Naive thymus-derived CD4-positive, alpha-beta T cell (primary cell): ENCODE data around the gene DPYSL4. TPM values are rescaled to one million over a fixed set of nuclear protein-coding genes. Genes with fewer than 3 reads are reported as not detected.
A peak's percentile ranks its signal among the peaks of the same experiment; 100 is the strongest.

Experiments used
- ATAC-seq: fragments of 150-1000 bp; cut with Tn5 transposase; 2 replicates; pipeline ENCODE4 v1.10.0; 2021; ENCODE audit warnings: mild to moderate bottlenecking, moderate library complexity
- CTCF ChIA-PET: fragments of 350-600 bp; sonication (Branson Sonifier 250); formaldehyde crosslinking; loops from one replicate; lab custom pipeline; 2021; ENCODE audit warnings: antibody characterized with exemption; lab: Charles Lee
- POLR2A ChIA-PET: fragments of 350-600 bp; sonication (Branson Sonifier 250); formaldehyde crosslinking; loops from one replicate; lab custom pipeline; 2021; ENCODE audit warnings: antibody characterized with exemption, inconsistent platforms; lab: Charles Lee
- DNase-seq, 9 donors: peaks; one replicate each; pipeline versions ENCODE4 v3.0.0 to v3.0.0-alpha.2; 2020 to 2022; ENCODE audit warnings: mixed read lengths in 1 of 9
- H3K27ac ChIP-seq: one replicate; pipeline ENCODE4 v1.7.0; 2013; ENCODE audit warnings: mild to moderate bottlenecking, low read depth, low read length, moderate library complexity
- H3K27me3 ChIP-seq, 2 donors: one replicate each; pipeline ENCODE4 v1.7.0; 2013; ENCODE audit warnings: low read length in 2 of 2, mild to moderate bottlenecking in 2 of 2, moderate library complexity in 2 of 2; ENCODE audit not compliant: control insufficient read depth in 2 of 2, insufficient read depth in 2 of 2
- H3K36me3 ChIP-seq, 3 experiments: 1 replicate in 2 of 3; 2 replicates in 1 of 3; pipeline ENCODE4 v1.7.0; 2013; ENCODE audit warnings: low read length in 3 of 3, mild to moderate bottlenecking in 3 of 3, moderate library complexity in 1 of 3; ENCODE audit not compliant: insufficient read depth in 3 of 3, control insufficient read depth in 2 of 3
- H3K4me1 ChIP-seq, 2 donors: one replicate each; pipeline ENCODE4 v1.7.0; 2013; ENCODE audit warnings: low read length in 2 of 2, mild to moderate bottlenecking in 2 of 2, moderate library complexity in 1 of 2; ENCODE audit not compliant: control insufficient read depth in 2 of 2, insufficient read depth in 2 of 2
- H3K4me3 ChIP-seq: 2 replicates; pipeline ENCODE4 v1.7.0; 2013; ENCODE audit warnings: mild to moderate bottlenecking, low read length
- H3K9me3 ChIP-seq, 3 experiments: 1 replicate in 2 of 3; 2 replicates in 1 of 3; pipeline ENCODE4 v1.7.0; 2013; ENCODE audit warnings: low read length in 3 of 3; ENCODE audit not compliant: control insufficient read depth in 2 of 3
- H3K27ac Mint-ChIP-seq, 9 donors: one replicate each; pipeline ENCODE4 v1.8.0; 2020 to 2022; ENCODE audit warnings: mixed read lengths in 9 of 9, mild to moderate bottlenecking in 8 of 9, moderate library complexity in 5 of 9, inconsistent platforms in 2 of 9
- H3K27me3 Mint-ChIP-seq, 5 donors: one replicate each; pipeline ENCODE4 v1.8.0; 2021 to 2022; ENCODE audit warnings: mixed read lengths in 5 of 5, mild to moderate bottlenecking in 1 of 5
- H3K36me3 Mint-ChIP-seq, 5 donors: one replicate each; pipeline ENCODE4 v1.8.0; 2020 to 2022; ENCODE audit warnings: mixed read lengths in 5 of 5, mild to moderate bottlenecking in 3 of 5, inconsistent platforms in 1 of 5
- H3K4me1 Mint-ChIP-seq, 7 donors: one replicate each; pipeline ENCODE4 v1.8.0; 2020 to 2022; ENCODE audit warnings: mixed read lengths in 7 of 7, mild to moderate bottlenecking in 3 of 7, inconsistent platforms in 1 of 7
- H3K4me3 Mint-ChIP-seq, 10 donors: one replicate each; pipeline ENCODE4 v1.8.0; 2020 to 2022; ENCODE audit warnings: mild to moderate bottlenecking in 10 of 10, mixed read lengths in 10 of 10, moderate library complexity in 6 of 10, inconsistent platforms in 2 of 10
- H3K9me3 Mint-ChIP-seq, 11 donors: one replicate each; pipeline ENCODE4 v1.8.0; 2020 to 2022; ENCODE audit warnings: mixed read lengths in 11 of 11, mild to moderate bottlenecking in 4 of 11, inconsistent platforms in 1 of 11, moderate library complexity in 1 of 11
- intact Hi-C, 2 donors: fragments of 100-400 bp; cut with micrococcal nuclease; formaldehyde crosslinking; loops; one replicate each; pipeline ENCODE4 v1.15.1; 2023
- polyA plus RNA-seq, 2 donors: library from polyadenylated mRNA; unstranded; fragments of 300-500 nt; fragmentation: Illumina TruSeq; gene quantifications; one replicate each; pipeline ENCODE4 v1.2.3, GENCODE V29; 2021
- total RNA-seq, 6 experiments: library from RNA in 5 of 6; stranded (reverse) in 5 of 6; gene quantifications; 1 replicate in 5 of 6; 2 replicates in 1 of 6; pipeline ENCODE4 v1.2.3 and lab custom pipeline; 2021 to 2026

The DPYSL4 gene
- total and polyA plus RNA-seq, 7 experiments from 2014 or later = 0.35 to 60.0 (median 9.4) TPM

DNA sequence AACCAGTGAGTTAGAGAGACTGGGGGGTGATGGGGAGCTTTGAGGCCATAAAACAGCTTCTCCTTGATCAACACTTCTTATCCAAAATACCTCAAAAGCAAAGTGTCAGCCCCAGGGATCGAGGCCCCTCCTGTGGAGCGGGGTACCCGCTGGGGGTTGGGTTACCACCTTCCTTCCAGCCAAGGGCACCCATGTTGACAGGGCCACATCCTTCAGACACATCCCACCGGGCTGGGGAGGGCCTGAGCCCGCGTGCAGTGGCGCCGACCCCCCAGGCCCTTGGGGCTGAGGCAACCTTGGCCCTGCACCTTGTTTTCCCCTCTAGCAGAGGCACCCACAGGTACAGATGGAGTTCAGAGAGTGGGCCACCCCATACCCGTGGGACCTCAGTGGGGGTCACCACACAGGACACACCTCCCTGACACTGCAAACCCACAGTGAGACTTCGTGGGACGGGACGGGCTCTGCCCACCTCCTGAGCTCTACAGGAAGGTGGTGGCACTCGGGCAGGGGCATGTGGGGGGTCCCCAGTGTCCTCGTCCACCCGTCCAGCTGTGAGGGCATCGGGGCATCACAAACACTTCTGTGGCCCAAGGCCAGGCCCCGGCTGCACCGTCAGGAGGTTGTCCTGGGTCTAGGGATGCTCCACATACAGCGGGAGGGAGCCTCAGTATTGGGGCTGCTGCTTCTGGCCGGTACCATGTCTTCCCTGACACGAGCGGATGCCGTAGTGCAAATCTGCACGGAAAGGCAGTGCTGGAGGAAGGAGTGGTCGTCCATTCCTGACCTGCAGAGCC lies 10.7 kb downstream of the DPYSL4 start:
- Mint-ChIP-seq H3K27me3 (no peaks in the 10 kb centered on the region), H3K4me1 (no peaks in the 10 kb centered on the region), H3K27ac (peak overlapping the region in 1 of 9 donors; percentile 16), H3K36me3 (peaks cover 0 to 6% (median 3%) of the 10 kb centered on the region in 5 donors), H3K4me3 (no peak overlapping the region), H3K9me3 (no peaks in the 10 kb centered on the region)
- Histone ChIP-seq H3K9me3 (no peaks in the 10 kb centered on the region), H3K27me3 (no peaks in the 10 kb centered on the region), H3K36me3 (peaks cover 0 to 15% (median 0%) of the 10 kb centered on the region in 3 experiments), H3K4me1 (no peaks in the 10 kb centered on the region), H3K4me3 (no peak overlapping the region), H3K27ac (no peak overlapping the region)
- POLR2A ChIA-PET = no interaction called here
- intact Hi-C loops = no loop called here
- DNase-seq = no peak
- CTCF ChIA-PET = no interaction called here
- ATAC-seq = no peak

DNA sequence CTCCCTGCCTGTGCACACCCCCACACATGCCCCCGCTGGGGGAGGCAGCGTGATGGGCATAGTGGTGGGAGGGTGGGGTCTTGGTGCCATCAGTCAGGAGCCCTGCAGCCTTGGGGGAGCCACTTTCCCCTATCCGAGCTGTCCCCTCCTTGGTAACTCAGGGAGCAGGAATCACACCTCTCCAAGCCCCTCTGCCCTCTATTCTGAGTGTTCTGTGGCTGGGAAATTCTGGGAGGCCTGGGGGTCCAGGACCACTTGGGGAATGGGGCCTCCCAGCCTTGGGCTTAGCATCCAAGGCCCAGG lies 11.3 kb downstream of the DPYSL4 start:
- intact Hi-C loops = no loop called here
- no peaks in the 10 kb centered on the region for H3K4me1 ChIP-seq
- Mint-ChIP-seq H3K4me3 (no peak overlapping the region), H3K4me1 (no peaks in the 10 kb centered on the region), H3K36me3 (peaks cover 0 to 2% (median under 1%) of the 10 kb centered on the region in 5 donors), H3K9me3 (no peaks in the 10 kb centered on the region), H3K27me3 (no peaks in the 10 kb centered on the region), H3K27ac (no peak overlapping the region)
- DNase-seq = no peak
- H3K27ac ChIP-seq = no peak overlapping the region
- ATAC-seq = no peak
- ChIA-PET CTCF (no interaction called here), POLR2A (no interaction called here)
- no peak overlapping the region for H3K4me3 ChIP-seq
- no peaks in the 10 kb centered on the region for H3K9me3 ChIP-seq
- H3K36me3 ChIP-seq = peaks cover 0 to 12% (median 0%) of the 10 kb centered on the region in 3 experiments
- H3K27me3 ChIP-seq = no peaks in the 10 kb centered on the region

DNA sequence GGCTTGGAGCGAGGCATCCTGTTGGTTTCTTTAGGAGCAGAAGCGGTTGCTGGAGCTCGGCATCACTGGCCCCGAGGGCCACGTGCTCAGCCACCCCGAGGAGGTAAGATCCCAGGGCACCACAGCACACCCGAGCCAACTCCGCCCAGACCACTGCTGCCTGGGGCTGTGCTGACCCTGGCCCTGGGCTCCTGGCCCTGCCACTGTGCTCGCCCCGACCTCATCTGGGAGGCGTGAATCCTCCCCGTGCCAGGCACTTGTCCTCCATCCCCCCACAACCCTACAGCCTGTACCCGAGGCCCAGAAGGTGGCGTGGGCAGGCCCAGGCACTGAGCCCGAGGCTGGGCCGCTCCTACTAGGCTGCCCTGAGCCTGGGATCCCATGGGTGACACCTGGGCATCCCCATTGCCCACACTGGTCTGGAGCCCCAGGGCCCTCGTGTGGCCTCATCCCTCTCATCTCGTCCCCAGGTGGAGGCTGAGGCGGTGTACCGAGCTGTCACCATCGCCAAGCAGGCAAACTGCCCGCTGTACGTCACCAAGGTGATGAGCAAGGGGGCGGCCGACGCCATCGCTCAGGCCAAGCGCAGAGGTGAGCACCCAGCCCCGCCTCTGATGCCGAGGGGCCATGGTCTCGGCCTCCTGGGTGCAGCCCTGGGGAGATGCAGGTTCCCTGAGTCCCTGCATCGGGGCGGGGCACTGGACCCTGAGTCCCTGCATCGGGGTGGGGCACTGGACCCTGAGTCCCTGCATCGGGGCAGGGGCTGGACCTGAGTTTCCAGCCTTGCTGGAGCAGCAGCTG lies 11.8 kb downstream of the DPYSL4 start:
- no peaks in the 10 kb centered on the region for H3K9me3 Mint-ChIP-seq
- H3K36me3 Mint-ChIP-seq = peaks cover 0 to 2% (median 0%) of the 10 kb centered on the region in 5 donors
- Histone ChIP-seq H3K4me1 (no peaks in the 10 kb centered on the region), H3K36me3 (peaks cover 0 to 12% (median 0%) of the 10 kb centered on the region in 3 experiments), H3K4me3 (no peak overlapping the region), H3K27me3 (no peaks in the 10 kb centered on the region), H3K27ac (no peak overlapping the region), H3K9me3 (no peaks in the 10 kb centered on the region)
- CTCF ChIA-PET = no interaction called here
- intact Hi-C loops = no loop called here
- no peaks in the 10 kb centered on the region for H3K4me1 Mint-ChIP-seq
- POLR2A ChIA-PET = no interaction called here
- peak overlapping the region in 1 of 10 donors; percentile 6 for H3K4me3 Mint-ChIP-seq
- no peaks in the 10 kb centered on the region for H3K27me3 Mint-ChIP-seq
- ATAC-seq = no peak
- no peak overlapping the region for H3K27ac Mint-ChIP-seq
- DNase-seq = no peak

DNA sequence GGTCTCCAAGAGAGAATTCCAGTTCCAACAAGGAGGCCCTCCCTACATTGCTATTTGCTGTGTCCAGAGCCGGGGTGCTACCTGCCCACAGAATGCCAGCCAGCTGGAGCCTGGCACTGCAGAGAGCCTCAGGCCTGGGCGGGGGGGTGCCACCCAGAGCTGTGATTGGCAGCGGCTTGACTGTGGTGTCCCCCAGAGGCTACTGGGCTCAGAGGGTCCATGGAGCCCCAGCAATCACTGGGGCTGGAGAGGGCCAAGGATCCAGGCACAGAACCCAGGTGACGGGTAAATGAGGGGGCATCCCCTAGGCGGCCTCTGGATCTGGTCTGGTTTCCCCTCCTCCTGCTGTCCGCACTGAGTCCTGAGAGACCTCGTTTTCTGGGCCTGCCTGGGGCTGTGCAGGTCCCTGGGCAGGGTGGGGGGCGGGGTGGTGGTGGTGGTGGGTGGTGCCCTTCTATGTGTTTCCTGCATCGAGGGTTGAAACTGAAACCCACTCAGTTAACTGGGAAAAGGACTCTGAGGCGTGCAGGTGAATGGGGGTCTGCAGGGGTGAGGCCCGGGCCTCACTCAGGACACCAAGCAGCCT lies 12.6 kb downstream of the DPYSL4 start:
- DNase-seq = no peak
- POLR2A ChIA-PET = no interaction called here
- H3K27ac ChIP-seq = no peak overlapping the region

DNA sequence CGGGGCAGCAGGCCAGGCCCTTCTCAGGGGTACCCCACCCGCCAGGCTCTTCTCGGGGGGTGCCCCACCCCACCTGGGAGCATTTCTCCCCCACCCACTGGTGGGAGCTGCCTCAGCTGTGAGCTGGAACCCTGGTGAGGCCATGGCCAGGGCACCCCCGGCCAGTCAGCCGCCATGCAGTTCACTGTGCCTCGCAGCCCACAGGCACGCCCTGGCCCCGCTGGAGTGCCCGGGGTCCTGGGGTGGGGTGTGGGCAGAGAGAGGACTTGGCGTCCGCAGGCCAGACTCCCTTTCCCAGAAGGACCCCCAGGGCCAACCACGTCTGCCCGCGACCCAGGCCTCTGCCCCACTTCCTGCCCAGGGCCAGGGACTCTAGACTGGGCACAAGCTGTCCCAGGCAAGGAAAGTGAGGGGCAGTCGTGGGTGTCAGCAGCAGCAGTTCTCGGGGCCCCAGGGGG lies 13.1 kb downstream of the DPYSL4 start:
- H3K27me3 ChIP-seq = no peaks in the 10 kb centered on the region
- intact Hi-C loops = no loop called here
- H3K9me3 Mint-ChIP-seq = no peaks in the 10 kb centered on the region
- H3K4me3 ChIP-seq = no peak overlapping the region
- no peak overlapping the region for H3K27ac ChIP-seq
- POLR2A ChIA-PET = no interaction called here
- no peak for ATAC-seq
- H3K4me1 ChIP-seq = no peaks in the 10 kb centered on the region
- H3K27ac Mint-ChIP-seq = peak overlapping the region in 1 of 9 donors; percentile 19
- peaks cover 0 to 12% (median 0%) of the 10 kb centered on the region in 3 experiments for H3K36me3 ChIP-seq
- peaks cover 0 to 2% (median 0%) of the 10 kb centered on the region in 5 donors for H3K36me3 Mint-ChIP-seq
- no peak overlapping the region for H3K4me3 Mint-ChIP-seq
- CTCF ChIA-PET = no interaction called here
- DNase-seq = no peak
- peaks cover 0 to 1% (median 0%) of the 10 kb centered on the region in 7 donors for H3K4me1 Mint-ChIP-seq
- H3K27me3 Mint-ChIP-seq = no peaks in the 10 kb centered on the region
- no peaks in the 10 kb centered on the region for H3K9me3 ChIP-seq

More for the DNA sequence above, 12.6 kb downstream of the DPYSL4 start:
- CTCF ChIA-PET = no interaction called here
- peaks cover 0 to 2% (median 0%) of the 10 kb centered on the region in 5 donors for H3K36me3 Mint-ChIP-seq
- peaks cover 0 to 12% (median 0%) of the 10 kb centered on the region in 3 experiments for H3K36me3 ChIP-seq
- H3K27me3 ChIP-seq = no peaks in the 10 kb centered on the region
- H3K9me3 Mint-ChIP-seq = no peaks in the 10 kb centered on the region
- H3K9me3 ChIP-seq = no peaks in the 10 kb centered on the region
- H3K4me1 Mint-ChIP-seq = no peaks in the 10 kb centered on the region
- ATAC-seq = no peak
- H3K4me3 ChIP-seq = no peak overlapping the region
- no peaks in the 10 kb centered on the region for H3K4me1 ChIP-seq
- no peaks in the 10 kb centered on the region for H3K27me3 Mint-ChIP-seq
- no peak overlapping the region for H3K4me3 Mint-ChIP-seq
- intact Hi-C loops = no loop called here
- H3K27ac Mint-ChIP-seq = no peak overlapping the region

DNA sequence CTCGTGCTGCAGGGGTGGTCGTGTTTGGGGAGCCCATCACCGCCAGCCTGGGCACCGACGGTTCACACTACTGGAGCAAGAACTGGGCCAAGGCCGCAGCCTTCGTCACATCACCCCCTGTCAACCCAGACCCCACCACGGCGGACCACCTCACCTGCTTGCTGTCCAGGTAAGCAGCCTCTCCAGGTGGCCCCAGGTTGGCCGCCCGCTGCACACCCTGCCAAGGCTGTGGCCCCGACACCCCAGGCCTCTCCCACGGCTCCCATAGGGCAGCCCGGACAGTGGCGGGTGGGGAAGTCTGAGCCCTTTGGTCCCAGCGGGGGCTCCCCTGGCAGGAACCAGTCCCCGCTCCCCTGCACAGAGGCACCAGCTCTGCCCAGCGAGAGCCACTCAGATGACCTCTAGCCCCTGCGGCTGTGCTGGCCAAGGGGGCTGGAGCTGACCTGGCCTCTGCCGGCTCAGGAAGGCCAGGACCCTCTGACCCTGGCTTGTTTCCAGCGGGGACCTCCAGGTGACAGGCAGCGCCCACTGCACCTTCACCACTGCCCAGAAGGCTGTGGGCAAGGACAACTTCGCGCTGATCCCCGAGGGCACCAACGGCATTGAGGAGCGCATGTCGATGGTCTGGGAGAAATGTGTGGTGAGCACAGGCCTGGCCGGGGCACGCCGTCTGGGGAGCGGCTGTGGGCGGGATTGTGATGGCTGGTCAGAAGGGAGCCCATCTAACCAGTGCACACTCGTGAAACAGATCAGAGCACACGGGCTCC lies 13.8 kb downstream of the DPYSL4 start:
- H3K9me3 Mint-ChIP-seq = no peaks in the 10 kb centered on the region
- ChIA-PET CTCF (no interaction called here), POLR2A (no interaction called here)
- Histone ChIP-seq H3K4me3 (no peak overlapping the region), H3K27me3 (no peaks in the 10 kb centered on the region), H3K36me3 (peaks cover 0 to 12% (median 0%) of the 10 kb centered on the region in 3 experiments), H3K27ac (no peak overlapping the region), H3K9me3 (no peaks in the 10 kb centered on the region), H3K4me1 (no peaks in the 10 kb centered on the region)
- ATAC-seq (no peak), DNase-seq (peak in 1 of 9 donors; percentile 4)
- intact Hi-C loops = no loop called here
- H3K27me3 Mint-ChIP-seq = no peaks in the 10 kb centered on the region
- peaks cover 0 to 2% (median 0%) of the 10 kb centered on the region in 7 donors for H3K4me1 Mint-ChIP-seq
- no peak overlapping the region for H3K27ac Mint-ChIP-seq
- H3K36me3 Mint-ChIP-seq = peaks cover 0 to 2% (median 0%) of the 10 kb centered on the region in 5 donors
- no peak overlapping the region for H3K4me3 Mint-ChIP-seq
